ENCODE results near the gene PRDM16.

DNA sequence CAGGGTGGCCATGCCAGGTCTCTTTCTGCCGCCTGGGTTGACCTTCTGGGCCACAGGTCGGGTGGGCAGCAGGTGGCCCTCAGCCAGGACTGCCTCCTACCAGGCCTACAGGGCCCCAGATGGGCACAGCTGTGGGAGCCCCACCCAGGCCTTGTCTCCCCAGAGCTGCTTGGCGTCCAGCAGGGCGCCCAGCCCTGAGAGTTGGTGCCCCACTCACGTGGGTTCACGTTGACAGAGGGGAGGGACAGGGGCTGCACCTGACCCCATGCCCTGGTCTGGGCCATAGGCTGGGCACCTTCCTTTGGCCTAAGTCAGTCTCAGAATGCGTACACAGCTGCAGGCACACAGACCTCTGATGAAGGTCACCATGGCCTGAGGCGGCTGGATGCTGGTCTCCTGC lies 16.7 kb downstream of the PRDM16 start:
- TF ChIP-seq, protein P1, sequence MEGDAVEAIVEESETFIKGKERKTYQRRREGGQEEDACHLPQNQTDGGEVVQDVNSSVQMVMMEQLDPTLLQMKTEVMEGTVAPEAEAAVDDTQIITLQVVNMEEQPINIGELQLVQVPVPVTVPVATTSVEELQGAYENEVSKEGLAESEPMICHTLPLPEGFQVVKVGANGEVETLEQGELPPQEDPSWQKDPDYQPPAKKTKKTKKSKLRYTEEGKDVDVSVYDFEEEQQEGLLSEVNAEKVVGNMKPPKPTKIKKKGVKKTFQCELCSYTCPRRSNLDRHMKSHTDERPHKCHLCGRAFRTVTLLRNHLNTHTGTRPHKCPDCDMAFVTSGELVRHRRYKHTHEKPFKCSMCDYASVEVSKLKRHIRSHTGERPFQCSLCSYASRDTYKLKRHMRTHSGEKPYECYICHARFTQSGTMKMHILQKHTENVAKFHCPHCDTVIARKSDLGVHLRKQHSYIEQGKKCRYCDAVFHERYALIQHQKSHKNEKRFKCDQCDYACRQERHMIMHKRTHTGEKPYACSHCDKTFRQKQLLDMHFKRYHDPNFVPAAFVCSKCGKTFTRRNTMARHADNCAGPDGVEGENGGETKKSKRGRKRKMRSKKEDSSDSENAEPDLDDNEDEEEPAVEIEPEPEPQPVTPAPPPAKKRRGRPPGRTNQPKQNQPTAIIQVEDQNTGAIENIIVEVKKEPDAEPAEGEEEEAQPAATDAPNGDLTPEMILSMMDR (conservative IDR thresholded peaks at IDR 0.05; ENCODE audit: low read depth in 2 of 2), result no peak
- TF ChIP-seq EZH2 (IDR thresholded peaks at IDR 0.05; ENCODE audit: low read depth, unreplicated experiment) (no peak), POLR2AphosphoS5 (IDR thresholded peaks at IDR 0.05; ENCODE audit: low read depth) (no peak), ZNF114 (CRISPR knock-in tag; IDR thresholded peaks at IDR 0.05) (no peak), EZH2phosphoT487 (IDR thresholded peaks at IDR 0.05; ENCODE audit: unreplicated experiment) (no peak), JUNB (IDR thresholded peaks at IDR 0.05; ENCODE audit: unreplicated experiment) (no peak), CREB1 (CRISPR knock-in tag; IDR thresholded peaks at IDR 0.05; ENCODE audit: low read depth) (no peak), NANOG (IDR thresholded peaks at IDR 0.05; ENCODE audit: borderline replicate concordance) (no peak), ZNF331 (CRISPR knock-in tag; IDR thresholded peaks at IDR 0.05; ENCODE audit: low read depth) (no peak), STAT1 (IDR thresholded peaks at IDR 0.05; ENCODE audit: unreplicated experiment) (no peak)
- TF ChIP-seq, protein P2, sequence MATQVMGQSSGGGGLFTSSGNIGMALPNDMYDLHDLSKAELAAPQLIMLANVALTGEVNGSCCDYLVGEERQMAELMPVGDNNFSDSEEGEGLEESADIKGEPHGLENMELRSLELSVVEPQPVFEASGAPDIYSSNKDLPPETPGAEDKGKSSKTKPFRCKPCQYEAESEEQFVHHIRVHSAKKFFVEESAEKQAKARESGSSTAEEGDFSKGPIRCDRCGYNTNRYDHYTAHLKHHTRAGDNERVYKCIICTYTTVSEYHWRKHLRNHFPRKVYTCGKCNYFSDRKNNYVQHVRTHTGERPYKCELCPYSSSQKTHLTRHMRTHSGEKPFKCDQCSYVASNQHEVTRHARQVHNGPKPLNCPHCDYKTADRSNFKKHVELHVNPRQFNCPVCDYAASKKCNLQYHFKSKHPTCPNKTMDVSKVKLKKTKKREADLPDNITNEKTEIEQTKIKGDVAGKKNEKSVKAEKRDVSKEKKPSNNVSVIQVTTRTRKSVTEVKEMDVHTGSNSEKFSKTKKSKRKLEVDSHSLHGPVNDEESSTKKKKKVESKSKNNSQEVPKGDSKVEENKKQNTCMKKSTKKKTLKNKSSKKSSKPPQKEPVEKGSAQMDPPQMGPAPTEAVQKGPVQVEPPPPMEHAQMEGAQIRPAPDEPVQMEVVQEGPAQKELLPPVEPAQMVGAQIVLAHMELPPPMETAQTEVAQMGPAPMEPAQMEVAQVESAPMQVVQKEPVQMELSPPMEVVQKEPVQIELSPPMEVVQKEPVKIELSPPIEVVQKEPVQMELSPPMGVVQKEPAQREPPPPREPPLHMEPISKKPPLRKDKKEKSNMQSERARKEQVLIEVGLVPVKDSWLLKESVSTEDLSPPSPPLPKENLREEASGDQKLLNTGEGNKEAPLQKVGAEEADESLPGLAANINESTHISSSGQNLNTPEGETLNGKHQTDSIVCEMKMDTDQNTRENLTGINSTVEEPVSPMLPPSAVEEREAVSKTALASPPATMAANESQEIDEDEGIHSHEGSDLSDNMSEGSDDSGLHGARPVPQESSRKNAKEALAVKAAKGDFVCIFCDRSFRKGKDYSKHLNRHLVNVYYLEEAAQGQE (IDR thresholded peaks at IDR 0.05; ENCODE audit: unreplicated experiment), result no peak
- TF ChIP-seq, protein P3, sequence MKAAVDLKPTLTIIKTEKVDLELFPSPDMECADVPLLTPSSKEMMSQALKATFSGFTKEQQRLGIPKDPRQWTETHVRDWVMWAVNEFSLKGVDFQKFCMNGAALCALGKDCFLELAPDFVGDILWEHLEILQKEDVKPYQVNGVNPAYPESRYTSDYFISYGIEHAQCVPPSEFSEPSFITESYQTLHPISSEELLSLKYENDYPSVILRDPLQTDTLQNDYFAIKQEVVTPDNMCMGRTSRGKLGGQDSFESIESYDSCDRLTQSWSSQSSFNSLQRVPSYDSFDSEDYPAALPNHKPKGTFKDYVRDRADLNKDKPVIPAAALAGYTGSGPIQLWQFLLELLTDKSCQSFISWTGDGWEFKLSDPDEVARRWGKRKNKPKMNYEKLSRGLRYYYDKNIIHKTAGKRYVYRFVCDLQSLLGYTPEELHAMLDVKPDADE (IDR thresholded peaks at IDR 0.05), result no peak
- TF ChIP-seq, protein P4, sequence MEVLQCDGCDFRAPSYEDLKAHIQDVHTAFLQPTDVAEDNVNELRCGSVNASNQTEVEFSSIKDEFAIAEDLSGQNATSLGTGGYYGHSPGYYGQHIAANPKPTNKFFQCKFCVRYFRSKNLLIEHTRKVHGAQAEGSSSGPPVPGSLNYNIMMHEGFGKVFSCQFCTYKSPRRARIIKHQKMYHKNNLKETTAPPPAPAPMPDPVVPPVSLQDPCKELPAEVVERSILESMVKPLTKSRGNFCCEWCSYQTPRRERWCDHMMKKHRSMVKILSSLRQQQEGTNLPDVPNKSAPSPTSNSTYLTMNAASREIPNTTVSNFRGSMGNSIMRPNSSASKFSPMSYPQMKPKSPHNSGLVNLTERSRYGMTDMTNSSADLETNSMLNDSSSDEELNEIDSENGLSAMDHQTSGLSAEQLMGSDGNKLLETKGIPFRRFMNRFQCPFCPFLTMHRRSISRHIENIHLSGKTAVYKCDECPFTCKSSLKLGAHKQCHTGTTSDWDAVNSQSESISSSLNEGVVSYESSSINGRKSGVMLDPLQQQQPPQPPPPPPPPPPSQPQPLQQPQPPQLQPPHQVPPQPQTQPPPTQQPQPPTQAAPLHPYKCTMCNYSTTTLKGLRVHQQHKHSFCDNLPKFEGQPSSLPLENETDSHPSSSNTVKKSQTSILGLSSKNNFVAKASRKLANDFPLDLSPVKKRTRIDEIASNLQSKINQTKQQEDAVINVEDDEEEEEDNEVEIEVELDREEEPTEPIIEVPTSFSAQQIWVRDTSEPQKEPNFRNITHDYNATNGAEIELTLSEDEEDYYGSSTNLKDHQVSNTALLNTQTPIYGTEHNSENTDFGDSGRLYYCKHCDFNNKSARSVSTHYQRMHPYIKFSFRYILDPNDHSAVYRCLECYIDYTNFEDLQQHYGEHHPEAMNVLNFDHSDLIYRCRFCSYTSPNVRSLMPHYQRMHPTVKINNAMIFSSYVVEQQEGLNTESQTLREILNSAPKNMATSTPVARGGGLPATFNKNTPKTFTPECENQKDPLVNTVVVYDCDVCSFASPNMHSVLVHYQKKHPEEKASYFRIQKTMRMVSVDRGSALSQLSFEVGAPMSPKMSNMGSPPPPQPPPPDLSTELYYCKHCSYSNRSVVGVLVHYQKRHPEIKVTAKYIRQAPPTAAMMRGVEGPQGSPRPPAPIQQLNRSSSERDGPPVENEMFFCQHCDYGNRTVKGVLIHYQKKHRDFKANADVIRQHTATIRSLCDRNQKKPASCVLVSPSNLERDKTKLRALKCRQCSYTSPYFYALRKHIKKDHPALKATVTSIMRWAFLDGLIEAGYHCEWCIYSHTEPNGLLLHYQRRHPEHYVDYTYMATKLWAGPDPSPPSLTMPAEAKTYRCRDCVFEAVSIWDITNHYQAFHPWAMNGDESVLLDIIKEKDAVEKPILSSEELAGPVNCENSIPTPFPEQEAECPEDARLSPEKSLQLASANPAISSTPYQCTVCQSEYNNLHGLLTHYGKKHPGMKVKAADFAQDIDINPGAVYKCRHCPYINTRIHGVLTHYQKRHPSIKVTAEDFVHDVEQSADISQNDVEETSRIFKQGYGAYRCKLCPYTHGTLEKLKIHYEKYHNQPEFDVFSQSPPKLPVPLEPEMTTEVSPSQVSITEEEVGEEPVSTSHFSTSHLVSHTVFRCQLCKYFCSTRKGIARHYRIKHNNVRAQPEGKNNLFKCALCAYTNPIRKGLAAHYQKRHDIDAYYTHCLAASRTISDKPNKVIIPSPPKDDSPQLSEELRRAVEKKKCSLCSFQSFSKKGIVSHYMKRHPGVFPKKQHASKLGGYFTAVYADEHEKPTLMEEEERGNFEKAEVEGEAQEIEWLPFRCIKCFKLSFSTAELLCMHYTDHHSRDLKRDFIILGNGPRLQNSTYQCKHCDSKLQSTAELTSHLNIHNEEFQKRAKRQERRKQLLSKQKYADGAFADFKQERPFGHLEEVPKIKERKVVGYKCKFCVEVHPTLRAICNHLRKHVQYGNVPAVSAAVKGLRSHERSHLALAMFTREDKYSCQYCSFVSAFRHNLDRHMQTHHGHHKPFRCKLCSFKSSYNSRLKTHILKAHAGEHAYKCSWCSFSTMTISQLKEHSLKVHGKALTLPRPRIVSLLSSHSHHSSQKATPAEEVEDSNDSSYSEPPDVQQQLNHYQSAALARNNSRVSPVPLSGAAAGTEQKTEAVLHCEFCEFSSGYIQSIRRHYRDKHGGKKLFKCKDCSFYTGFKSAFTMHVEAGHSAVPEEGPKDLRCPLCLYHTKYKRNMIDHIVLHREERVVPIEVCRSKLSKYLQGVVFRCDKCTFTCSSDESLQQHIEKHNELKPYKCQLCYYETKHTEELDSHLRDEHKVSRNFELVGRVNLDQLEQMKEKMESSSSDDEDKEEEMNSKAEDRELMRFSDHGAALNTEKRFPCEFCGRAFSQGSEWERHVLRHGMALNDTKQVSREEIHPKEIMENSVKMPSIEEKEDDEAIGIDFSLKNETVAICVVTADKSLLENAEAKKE (CRISPR knock-in tag; IDR thresholded peaks at IDR 0.05), result no peak

Data from GM23338 (cell line).